Right lobe of liver (tissue), 4 donors: Measurements from ENCODE around the gene SERPING1.

Experiments
- CTCF ChIP-seq, 4 donors: fragments of 200-600 bp in 3 of 4; fragments of 450-650 bp in 1 of 4; IDR thresholded peaks; one replicate each; pipeline versions ENCODE4 v1.5.1 to v1.8.0; 2016 to 2022; ENCODE audit warnings: antibody characterized with exemption in 4 of 4, mild to moderate bottlenecking in 2 of 4
- POLR2A ChIP-seq: fragments of 450-650 bp; IDR thresholded peaks from one replicate; pipeline ENCODE4 v1.6.1; 2017; ENCODE audit warnings: antibody characterized with exemption, mild to moderate bottlenecking
- donor health status: DM: no; HTN: no; CAD: no.
- donor health status: DM: no; HTN: no; CAD: no.
- donor health status: DM: no; HTN: yes; CAD: no.

- TF ChIP-seq POLR2A (no peak), CTCF (IDR thresholded peaks at IDR 0.05) (no peak)
These were observed 40.7 kb downstream of the SERPING1 start for GRCh38 chr11:57638005-57638781.
